HG03045 (cell line): ENCODE data around the gene ZNF839.

Experiments used
- ATAC-seq: cut with Tn5 transposase; IDR thresholded peaks from one replicate; pipeline ENCODE4 v1.9.1; 2021; ENCODE audit warnings: mild to moderate bottlenecking, moderate library complexity; ENCODE audit not compliant: unreplicated experiment

ZNF839 gene

DNA sequence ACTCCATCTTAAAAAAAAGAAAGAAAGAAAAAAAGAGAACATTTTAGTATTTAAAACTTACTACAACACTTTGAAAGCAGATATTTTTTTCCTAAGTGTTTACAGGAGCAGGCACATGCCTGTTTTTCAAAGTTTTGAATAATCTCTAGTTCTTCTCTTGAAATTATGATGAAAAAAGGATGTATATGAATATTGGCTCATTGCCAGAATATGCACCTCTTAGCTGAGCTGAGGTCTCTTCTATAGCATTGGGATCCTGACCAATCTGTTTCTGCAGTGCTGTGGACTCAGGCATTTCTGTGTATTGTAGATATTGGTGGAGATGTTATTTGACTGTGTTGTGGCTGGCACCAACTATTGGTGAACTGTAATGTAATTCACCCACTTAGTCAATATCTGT is 58.1 kb downstream of the ZNF839 start:
- no peak for ATAC-seq

- no peak for ATAC-seq
These were observed 59.3 kb downstream of the ZNF839 start for GRCh38 chr14:102378830-102379229.

GRCh38 chr14:102387086-102387485 is 67.5 kb downstream of the ZNF839 start:
- no peak for ATAC-seq

GRCh38 chr14:102389246-102389645 is 69.7 kb downstream of the ZNF839 start:
- ATAC-seq: no peak

DNA sequence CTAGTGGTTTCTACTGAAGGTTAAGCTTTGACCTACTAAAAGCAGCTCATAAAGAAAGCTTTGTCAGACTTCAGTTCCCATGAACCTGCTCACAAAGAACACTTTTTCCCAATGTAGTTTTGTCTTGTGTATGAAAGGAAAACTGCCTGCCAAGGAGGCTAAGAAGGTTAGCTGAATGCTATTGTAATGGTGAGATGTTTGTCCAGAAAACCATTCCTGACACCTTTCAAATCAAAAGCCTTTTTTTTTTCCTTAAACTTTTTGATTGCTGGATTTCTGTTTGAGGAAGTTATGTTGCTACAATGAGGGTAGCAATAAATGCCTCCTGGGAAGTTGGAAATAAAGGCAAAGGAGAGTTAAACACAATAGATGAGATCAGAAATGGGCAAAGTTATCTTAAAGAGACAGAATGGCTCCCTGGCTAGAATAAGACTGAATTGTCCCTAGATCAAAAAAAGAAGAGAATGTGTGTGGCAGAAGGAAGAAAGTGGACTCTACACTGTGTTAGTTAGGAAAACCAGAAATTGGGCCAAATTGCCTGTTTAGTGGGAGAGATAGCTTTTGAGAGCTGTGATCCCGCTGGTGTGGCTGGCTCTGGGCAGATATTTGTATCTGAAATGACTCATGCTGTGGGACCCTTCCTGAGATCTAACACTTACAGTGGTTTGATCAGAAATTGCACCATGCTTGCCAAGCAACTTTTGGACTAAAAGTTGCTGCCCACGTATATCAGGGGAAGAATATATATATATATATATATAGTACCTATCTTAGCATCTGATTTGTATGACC is 70.7 kb downstream of the ZNF839 start:
- no peak for ATAC-seq
